22Rv1 (cell line): ENCODE results near the gene SND1.

Source experiments
- ZFX ChIP-seq: fragments of 450-650 bp; IDR thresholded peaks from 2 replicates; pipeline ENCODE4 v1.6.1; 2017; ENCODE audit warnings: antibody characterized with exemption, borderline replicate concordance
- TF ChIP-seq, protein P1 (sequence below): fragments of 450-650 bp; IDR thresholded peaks from 2 replicates; pipeline ENCODE4 v1.5.1; 2017; ENCODE audit warnings: mild to moderate bottlenecking

DNA sequence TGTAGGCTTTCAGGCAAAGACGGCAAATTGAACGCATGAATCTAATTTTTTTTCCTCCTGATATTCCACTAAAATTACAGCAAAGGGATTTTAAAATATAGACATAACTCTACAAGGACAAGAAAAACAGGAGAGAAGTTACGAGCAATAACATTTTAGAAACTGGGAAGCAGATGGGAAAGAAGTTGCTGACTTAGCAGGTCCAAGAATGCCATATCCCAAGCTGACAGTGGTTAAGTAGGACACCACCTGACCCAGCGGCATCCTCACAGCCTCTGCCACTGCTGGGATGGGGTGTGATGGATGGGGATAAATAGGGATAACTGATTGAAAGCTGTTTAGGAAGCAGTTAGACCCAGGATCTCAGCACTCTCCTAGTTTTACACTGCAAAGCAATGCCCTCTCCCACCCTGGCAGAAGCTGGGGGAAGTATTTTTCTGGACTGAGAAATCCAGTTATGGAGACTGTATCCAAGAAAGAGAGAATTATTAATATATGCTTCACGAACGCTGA is 489.7 kb downstream of the SND1 start:
- TF ChIP-seq, protein P1, sequence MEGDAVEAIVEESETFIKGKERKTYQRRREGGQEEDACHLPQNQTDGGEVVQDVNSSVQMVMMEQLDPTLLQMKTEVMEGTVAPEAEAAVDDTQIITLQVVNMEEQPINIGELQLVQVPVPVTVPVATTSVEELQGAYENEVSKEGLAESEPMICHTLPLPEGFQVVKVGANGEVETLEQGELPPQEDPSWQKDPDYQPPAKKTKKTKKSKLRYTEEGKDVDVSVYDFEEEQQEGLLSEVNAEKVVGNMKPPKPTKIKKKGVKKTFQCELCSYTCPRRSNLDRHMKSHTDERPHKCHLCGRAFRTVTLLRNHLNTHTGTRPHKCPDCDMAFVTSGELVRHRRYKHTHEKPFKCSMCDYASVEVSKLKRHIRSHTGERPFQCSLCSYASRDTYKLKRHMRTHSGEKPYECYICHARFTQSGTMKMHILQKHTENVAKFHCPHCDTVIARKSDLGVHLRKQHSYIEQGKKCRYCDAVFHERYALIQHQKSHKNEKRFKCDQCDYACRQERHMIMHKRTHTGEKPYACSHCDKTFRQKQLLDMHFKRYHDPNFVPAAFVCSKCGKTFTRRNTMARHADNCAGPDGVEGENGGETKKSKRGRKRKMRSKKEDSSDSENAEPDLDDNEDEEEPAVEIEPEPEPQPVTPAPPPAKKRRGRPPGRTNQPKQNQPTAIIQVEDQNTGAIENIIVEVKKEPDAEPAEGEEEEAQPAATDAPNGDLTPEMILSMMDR: no peak
- TF ChIP-seq ZFX: no peak
